HG03575 (cell line): Measurements from ENCODE around the gene CDKN1A.

Source experiments
- ATAC-seq: cut with Tn5 transposase; IDR thresholded peaks from one replicate; pipeline ENCODE4 v1.9.1; 2021; ENCODE audit not compliant: unreplicated experiment, insufficient number of reproducible peaks, low FRiP score; ENCODE audit errors: extremely low read depth

CDKN1A gene

DNA sequence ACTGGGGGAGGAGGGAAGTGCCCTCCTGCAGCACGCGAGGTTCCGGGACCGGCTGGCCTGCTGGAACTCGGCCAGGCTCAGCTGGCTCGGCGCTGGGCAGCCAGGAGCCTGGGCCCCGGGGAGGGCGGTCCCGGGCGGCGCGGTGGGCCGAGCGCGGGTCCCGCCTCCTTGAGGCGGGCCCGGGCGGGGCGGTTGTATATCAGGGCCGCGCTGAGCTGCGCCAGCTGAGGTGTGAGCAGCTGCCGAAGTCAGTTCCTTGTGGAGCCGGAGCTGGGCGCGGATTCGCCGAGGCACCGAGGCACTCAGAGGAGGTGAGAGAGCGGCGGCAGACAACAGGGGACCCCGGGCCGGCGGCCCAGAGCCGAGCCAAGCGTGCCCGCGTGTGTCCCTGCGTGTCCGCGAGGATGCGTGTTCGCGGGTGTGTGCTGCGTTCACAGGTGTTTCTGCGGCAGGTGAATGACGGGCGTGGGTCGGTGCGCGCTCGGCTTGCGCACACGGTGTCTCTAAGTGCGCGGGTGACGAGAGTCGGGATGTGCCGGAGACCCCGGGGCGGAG lies at the start of gene CDKN1A:
CDKN1A (plus strand) TSS at position 227 of the 555 bp plus-strand sequence. CDS start 5,388 bp downstream, outside the sequence.
- no peak for ATAC-seq

- no peak for ATAC-seq
Measured at GRCh38 chr6:36629784-36630183, 48.7 kb upstream of the CDKN1A start.

- ATAC-seq = no peak
Measured at GRCh38 chr6:36631326-36632011, 47.0 kb upstream of the CDKN1A start.

- ATAC-seq = no peak
Measured at GRCh38 chr6:36633370-36633769, 45.1 kb upstream of the CDKN1A start.

DNA sequence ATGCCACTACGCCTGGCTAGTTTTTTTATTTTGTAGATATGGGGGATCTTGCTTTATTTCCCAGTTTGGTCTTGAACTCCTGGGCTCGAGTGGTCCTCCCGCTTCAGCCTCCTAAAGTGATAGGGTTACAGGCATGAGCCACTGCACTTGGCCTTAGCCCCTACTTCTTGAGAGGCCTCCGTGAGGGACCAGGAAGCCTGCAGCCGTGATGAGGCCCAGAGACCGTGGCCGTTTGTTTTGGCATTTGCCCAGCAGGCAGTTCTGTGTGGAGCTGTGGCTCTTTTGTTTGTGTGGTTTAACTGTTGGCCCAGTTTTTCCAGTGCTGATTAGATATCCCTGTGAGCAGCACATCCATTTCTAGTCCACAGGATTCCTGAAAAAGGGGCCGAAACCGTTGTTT lies 44.6 kb upstream of the CDKN1A start:
- no peak for ATAC-seq

DNA sequence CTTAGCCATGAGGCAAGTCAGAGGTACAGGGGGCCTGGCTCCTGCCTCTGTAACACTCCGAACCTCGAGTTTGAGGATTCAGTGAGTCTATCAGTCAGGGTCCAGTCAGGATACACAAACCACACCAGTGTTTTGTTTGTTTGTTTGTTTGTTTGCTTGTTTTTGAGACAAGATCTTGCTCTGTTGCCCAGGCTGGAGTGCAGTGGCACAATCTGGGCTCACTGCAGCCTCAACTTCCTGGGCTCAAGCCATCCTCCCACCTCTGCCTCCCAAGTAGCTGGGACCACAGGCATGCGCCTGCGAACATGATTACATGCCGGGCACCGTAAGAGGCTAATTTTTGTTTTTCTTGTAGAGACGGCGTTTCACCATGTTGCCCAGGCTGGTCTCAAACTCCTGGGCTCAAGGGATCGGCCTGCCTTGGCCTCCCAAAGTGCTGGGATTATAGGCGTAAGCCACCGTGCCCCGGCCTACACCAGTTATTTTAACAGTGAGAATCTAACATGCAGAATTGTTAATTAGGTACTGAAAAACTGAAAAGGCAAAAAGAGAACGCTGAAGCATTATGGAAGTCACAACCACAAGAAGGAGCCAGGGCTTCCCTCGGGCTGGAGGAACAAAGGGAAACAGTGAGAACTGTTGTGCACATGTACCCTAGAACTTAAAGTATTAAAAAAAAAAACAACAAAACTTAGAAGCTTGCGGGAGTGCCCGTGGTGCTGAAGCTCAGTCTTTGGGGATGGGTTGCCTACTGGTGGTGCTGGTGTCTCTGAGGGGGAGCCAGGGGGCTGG lies 44.0 kb upstream of the CDKN1A start:
- ATAC-seq = no peak

DNA sequence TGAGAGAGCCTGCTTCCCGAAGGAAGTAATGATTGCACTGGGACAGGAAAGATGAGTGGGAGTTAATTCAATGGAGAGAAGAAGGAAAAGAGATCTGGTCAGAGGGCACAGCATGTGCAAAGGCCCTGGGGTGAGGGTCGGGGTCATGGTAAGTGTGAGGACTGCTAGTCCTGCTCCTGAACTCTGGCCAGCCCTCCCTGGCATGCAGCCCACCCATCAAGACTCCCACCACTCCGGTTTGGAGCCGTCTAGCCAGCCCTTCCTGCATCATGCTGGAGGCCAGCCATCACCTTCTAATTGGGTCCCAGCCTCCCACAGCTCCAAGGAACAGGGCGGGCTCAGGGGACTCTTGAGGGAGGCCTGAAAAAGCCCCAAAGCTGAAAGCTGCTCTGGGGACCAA lies 42.2 kb upstream of the CDKN1A start:
- no peak for ATAC-seq

DNA sequence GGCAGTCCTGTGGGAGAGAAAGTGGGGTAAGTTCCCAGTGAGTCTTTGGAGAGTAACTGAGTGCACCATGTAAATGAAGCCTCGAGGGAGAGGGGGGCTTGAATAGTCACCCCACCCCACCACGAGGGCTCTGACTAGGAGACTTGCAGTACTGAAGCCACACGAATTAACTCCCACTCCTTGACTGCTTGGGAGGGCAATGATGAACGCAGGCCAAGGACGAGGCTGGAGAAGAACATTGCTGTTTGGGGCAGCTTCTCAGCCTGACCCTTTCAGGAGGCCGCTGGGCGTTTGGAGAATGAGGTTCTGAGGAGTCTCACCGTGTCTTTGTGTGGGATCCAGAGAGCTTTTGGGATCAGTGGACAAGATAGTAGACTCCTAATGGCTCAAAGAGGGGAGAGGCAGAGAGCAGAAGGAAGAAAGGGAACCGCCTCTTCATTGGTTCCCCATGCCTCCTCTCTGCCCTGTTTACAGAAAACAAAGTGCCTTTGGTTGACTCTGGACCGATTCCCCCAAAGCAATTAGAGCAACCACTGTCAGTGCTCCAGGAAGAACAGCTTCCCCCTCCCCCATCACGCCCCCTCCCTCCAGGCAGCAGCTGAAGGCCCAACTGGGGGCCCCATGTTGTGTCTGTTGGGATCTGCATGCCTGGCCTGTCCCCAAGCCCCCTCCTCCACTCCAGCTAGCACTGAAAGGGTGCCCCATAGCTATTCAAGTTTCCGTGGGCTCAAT lies 41.7 kb upstream of the CDKN1A start:
- no peak for ATAC-seq

DNA sequence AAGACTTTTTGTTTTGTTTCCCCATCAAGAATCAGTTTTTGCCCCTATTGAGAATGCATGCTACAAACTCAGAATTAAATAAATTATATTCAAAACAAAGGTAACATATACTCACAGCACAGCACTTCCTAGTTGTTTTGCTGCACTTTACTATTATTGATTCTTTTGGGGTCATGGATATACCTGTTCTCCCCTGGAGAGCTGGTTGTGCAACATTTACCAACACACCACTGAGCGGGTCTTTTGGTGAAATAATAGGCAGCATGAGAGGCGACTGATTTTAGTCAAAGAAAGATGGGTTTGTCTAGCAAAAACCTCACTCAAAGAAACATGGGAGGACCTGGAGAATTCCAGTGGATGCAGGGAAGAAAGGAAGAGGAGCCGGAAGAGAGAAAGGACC lies 39.9 kb upstream of the CDKN1A start:
- ATAC-seq = no peak

GRCh38 chr6:36639171-36639808 lies 39.2 kb upstream of the CDKN1A start:
- ATAC-seq = no peak

GRCh38 chr6:36641543-36641942 lies 37.0 kb upstream of the CDKN1A start:
- ATAC-seq = no peak

DNA sequence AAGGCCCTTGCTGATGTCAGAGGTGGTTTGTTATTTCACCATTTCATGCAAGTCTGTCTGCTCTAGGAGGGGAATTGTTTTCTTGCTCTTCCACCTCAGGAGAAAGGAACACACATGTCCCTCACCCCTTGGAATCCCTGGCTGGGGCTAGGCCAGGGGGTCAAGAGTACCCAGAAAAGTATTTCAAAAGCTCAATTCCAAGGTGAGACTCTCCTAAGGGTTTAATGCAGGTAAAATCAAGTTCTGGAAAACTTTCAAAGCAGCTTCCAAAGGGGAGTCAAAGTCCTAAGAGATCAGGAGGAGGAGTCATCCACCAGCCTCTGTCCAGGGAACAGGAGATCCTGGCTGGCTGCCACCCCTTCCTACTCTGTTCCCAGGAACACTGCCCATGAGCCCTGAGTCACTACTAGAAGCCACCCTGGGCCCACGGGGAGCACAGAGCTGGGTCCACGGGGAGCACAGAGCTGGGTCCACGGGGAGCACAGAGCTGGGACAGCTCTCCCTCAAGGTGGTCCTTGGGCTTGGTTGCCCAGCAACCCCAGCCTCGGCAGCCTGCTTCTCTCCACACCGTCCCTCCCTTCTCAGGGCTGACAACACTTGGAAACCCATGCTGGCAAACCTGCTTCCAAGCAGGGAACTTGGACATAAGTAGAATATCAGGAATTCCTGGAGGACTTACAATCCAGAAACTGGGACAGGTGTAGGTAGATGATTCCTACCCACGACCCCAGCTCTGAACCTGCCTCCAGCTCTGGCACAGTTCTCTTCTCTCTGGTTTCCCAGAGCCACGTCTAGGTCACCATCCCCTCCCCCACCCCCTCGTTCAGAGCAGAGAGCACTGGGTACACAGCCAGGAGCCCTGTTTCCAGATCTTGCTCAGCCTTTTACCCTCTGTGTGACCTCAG lies 35.3 kb upstream of the CDKN1A start:
- ATAC-seq = no peak

DNA sequence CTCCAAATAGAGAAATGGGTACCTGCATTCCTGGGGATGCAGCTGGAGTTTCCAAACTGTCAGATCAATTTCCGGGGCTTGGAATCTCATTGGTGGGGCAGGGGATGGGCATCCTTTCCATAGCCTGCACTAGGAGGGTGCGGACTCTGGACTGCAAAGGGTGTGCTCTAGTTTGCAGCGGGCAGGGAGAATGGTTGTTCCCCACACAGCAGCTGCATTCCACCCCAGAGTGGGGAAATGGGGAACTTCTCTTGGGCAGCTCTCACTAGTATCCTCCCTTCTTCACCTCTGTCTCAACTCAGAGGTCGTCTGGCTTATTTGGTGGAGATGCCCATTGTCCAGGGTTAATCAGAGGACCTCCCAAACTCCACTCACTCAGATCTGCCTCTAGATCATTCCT lies 34.5 kb upstream of the CDKN1A start:
- no peak for ATAC-seq

- no peak for ATAC-seq
Measured at GRCh38 chr6:36649086-36649485, 29.4 kb upstream of the CDKN1A start.

DNA sequence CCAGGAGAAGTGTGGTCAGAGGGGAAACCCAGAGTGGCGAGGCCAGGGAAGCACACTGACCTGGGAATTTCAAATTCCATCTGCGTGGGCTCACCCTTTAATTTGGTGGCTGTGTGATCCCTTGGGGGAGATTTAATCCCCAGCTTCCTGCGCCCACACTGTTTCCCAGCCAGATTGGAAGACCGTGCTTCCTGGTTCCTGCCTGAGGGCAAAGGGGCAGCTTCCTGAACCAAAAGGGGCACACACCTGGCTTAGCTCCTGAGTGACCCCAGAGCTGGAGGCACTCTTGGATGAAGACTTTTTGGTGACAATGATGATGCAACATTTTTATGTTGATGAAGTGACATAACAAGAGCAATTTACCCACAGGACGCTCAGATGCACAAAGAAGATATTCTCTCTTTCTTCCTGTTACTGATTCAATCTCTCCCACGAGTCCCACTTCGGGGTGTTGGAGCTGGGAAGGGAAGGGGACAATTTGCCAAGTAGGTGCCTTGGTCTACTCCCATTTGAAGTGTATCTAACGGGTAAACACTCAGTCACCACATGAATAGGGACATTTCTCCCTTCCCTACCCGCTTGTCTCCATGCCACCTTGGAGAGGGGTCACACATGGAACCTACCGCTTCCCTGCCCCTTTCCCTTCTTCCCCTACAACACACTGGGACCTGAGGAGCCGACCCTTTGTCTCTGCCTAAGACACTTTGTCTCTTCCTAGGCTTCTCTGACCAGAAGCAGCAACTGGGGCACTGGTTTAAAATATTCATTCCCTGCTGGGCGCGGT lies 28.6 kb upstream of the CDKN1A start:
- ATAC-seq = no peak

GRCh38 chr6:36650848-36651478 lies 27.6 kb upstream of the CDKN1A start:
- no peak for ATAC-seq
